Measurements from ENCODE around the gene NCAN.

The NCAN gene

DNA sequence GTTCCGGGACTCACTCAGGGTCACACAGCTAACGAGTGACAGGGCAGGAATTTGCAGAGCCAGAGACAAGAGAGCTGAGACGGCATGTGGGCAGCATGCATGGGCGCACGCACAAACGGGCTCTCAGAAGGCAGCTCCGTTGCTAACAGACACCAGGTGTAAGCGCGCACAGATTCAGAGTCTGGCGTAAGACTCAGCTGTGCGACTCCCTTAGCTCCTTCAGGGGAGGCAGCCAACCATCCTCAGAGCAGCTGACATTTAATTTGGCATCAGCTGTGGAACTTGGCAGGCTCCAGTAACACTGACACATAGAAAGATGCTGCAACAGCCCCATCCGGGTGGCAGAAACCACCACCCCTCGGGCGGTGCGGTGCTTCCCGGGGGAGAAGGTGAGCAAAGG is 68.8 kb downstream of the NCAN start:
- TF ChIP-seq, protein P1, sequence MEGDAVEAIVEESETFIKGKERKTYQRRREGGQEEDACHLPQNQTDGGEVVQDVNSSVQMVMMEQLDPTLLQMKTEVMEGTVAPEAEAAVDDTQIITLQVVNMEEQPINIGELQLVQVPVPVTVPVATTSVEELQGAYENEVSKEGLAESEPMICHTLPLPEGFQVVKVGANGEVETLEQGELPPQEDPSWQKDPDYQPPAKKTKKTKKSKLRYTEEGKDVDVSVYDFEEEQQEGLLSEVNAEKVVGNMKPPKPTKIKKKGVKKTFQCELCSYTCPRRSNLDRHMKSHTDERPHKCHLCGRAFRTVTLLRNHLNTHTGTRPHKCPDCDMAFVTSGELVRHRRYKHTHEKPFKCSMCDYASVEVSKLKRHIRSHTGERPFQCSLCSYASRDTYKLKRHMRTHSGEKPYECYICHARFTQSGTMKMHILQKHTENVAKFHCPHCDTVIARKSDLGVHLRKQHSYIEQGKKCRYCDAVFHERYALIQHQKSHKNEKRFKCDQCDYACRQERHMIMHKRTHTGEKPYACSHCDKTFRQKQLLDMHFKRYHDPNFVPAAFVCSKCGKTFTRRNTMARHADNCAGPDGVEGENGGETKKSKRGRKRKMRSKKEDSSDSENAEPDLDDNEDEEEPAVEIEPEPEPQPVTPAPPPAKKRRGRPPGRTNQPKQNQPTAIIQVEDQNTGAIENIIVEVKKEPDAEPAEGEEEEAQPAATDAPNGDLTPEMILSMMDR (IDR thresholded peaks at IDR 0.05; ENCODE audit: insufficient read depth, low read length): no peak
- no peak for TF ChIP-seq POLR2AphosphoS5 (IDR thresholded peaks at IDR 0.05; ENCODE audit: low read depth)
- TF ChIP-seq GABPA (IDR thresholded peaks at IDR 0.05; ENCODE audit: low read depth): no peak
- TF ChIP-seq, protein P2, sequence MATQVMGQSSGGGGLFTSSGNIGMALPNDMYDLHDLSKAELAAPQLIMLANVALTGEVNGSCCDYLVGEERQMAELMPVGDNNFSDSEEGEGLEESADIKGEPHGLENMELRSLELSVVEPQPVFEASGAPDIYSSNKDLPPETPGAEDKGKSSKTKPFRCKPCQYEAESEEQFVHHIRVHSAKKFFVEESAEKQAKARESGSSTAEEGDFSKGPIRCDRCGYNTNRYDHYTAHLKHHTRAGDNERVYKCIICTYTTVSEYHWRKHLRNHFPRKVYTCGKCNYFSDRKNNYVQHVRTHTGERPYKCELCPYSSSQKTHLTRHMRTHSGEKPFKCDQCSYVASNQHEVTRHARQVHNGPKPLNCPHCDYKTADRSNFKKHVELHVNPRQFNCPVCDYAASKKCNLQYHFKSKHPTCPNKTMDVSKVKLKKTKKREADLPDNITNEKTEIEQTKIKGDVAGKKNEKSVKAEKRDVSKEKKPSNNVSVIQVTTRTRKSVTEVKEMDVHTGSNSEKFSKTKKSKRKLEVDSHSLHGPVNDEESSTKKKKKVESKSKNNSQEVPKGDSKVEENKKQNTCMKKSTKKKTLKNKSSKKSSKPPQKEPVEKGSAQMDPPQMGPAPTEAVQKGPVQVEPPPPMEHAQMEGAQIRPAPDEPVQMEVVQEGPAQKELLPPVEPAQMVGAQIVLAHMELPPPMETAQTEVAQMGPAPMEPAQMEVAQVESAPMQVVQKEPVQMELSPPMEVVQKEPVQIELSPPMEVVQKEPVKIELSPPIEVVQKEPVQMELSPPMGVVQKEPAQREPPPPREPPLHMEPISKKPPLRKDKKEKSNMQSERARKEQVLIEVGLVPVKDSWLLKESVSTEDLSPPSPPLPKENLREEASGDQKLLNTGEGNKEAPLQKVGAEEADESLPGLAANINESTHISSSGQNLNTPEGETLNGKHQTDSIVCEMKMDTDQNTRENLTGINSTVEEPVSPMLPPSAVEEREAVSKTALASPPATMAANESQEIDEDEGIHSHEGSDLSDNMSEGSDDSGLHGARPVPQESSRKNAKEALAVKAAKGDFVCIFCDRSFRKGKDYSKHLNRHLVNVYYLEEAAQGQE (IDR thresholded peaks at IDR 0.05; ENCODE audit: insufficient replicate concordance, low read depth): no peak
- TF ChIP-seq SPI1 (IDR thresholded peaks at IDR 0.05; ENCODE audit: borderline replicate concordance, low read depth): no peak
- DNase-seq (ENCODE audit: low read depth in 1 of 2, low spot score in 1 of 2): no peak
- H3K27ac ChIP-seq (replicated peaks): no peak overlapping the region
- no peaks in the 10 kb centered on the region for H3K27me3 ChIP-seq (ENCODE audit: insufficient read depth, poor library complexity, severe bottlenecking)
- H3K4me3 ChIP-seq (replicated peaks; ENCODE audit: insufficient read depth, low read length): no peak overlapping the region

DNA sequence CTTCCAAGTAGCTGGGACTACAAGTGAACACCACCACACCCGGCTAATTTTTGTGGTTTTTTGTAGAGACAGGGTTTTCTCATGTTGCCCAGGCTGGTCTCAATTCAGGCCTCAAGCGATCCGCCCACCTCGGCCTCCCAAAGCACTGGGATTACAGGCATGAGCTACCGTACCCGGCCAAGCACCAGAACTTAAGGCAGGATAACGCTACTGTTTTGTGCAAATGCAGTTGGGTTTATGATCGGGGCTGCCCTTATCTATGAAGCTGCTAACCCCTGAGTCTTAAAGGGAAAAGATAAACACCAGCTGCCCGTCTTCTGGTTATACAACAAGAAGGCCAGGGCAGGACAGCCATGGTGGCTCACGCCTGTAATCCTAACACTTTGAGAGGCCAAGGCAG is 73.9 kb downstream of the NCAN start:
- TF ChIP-seq, protein P2 (IDR thresholded peaks at IDR 0.05; ENCODE audit: insufficient replicate concordance, low read depth): no peak
- TF ChIP-seq, protein P1 (IDR thresholded peaks at IDR 0.05; ENCODE audit: insufficient read depth, low read length): no peak
- no peak for TF ChIP-seq GABPA (IDR thresholded peaks at IDR 0.05; ENCODE audit: low read depth)
- no peak for TF ChIP-seq POLR2AphosphoS5 (IDR thresholded peaks at IDR 0.05; ENCODE audit: low read depth)
- no peak for TF ChIP-seq SPI1 (IDR thresholded peaks at IDR 0.05; ENCODE audit: borderline replicate concordance, low read depth)
- DNase-seq (ENCODE audit: low read depth in 1 of 2, low spot score in 1 of 2): no peak
- no peaks in the 10 kb centered on the region for H3K27me3 ChIP-seq (ENCODE audit: insufficient read depth, poor library complexity, severe bottlenecking)
- no peak overlapping the region for H3K27ac ChIP-seq (replicated peaks)
- no peak overlapping the region for H3K4me3 ChIP-seq (replicated peaks; ENCODE audit: insufficient read depth, low read length)

DNA sequence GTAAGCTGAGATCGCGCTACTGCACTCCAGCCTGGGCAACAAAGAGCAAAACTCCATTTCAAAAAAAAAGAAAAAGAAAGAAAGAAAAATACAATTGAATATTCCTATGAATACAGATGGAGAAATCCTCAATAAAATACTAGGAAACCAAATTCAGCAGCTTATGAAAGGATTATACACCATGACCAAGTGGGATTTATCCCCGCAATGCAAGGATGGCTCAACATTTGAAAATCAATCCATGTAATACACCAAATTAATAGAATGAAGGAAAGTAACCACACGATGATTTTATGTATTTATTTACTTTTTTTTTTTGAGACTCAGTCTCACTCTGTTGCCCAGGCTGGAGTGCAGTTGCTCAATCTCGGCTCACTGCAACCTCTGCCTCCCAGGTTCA is 80.8 kb downstream of the NCAN start:
- H3K27me3 ChIP-seq (ENCODE audit: insufficient read depth, poor library complexity, severe bottlenecking): no peaks in the 10 kb centered on the region
- no peak overlapping the region for H3K27ac ChIP-seq (replicated peaks)
- DNase-seq (ENCODE audit: low read depth in 1 of 2, low spot score in 1 of 2): no peak
- TF ChIP-seq, protein P2 (IDR thresholded peaks at IDR 0.05; ENCODE audit: insufficient replicate concordance, low read depth): no peak
- TF ChIP-seq GABPA (IDR thresholded peaks at IDR 0.05; ENCODE audit: low read depth): no peak
- no peak overlapping the region for H3K4me3 ChIP-seq (replicated peaks; ENCODE audit: insufficient read depth, low read length)

DNA sequence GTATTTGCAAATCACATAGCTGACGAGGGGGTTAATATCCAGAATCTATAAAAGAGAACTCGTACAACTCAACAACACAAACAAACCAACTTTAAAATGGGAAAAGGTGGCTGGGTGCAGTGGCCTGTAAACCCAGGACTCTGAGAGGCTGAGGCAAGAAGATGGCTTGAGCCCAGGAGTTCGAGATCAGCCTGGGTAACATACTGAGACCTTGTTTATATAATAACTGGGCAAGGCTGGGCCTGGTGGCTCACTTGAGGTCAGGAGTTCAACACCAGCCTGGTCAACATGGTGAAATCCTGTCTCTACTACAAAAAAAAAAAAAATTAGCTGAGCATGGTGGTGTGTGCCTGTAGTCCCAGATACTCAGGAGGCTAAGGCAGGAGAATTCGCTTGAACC is 83.2 kb downstream of the NCAN start:
- no peak overlapping the region for H3K27ac ChIP-seq (replicated peaks)

More for the DNA sequence above, 83.2 kb downstream of the NCAN start:
- TF ChIP-seq, protein P2 (IDR thresholded peaks at IDR 0.05; ENCODE audit: insufficient replicate concordance, low read depth): no peak
- TF ChIP-seq, protein P1 (IDR thresholded peaks at IDR 0.05; ENCODE audit: insufficient read depth, low read length): no peak
- TF ChIP-seq POLR2AphosphoS5 (IDR thresholded peaks at IDR 0.05; ENCODE audit: low read depth): no peak
- TF ChIP-seq SPI1 (IDR thresholded peaks at IDR 0.05; ENCODE audit: borderline replicate concordance, low read depth): no peak
- TF ChIP-seq GABPA (IDR thresholded peaks at IDR 0.05; ENCODE audit: low read depth): no peak
- Histone ChIP-seq H3K4me3 (replicated peaks; ENCODE audit: insufficient read depth, low read length) (no peak overlapping the region), H3K27me3 (ENCODE audit: insufficient read depth, poor library complexity, severe bottlenecking) (no peaks in the 10 kb centered on the region)
- DNase-seq (ENCODE audit: low read depth in 1 of 2, low spot score in 1 of 2): no peak

Data from HL-60 (cell line).